Progenitor cell of endocrine pancreas (in vitro differentiated cells): Measurements from ENCODE around the gene PRMT2. TPM values are rescaled to one million over a fixed set of nuclear protein-coding genes. Genes with fewer than 3 reads are reported as not detected.

Experiments used
- DNase-seq: peaks from one replicate; pipeline ENCODE4 v3.0.0; 2021; ENCODE audit warnings: low spot score; ENCODE audit not compliant: unreplicated experiment
- H3K27ac Mint-ChIP-seq: 2 replicates; pipeline ENCODE4 v1.8.0; 2021; ENCODE audit warnings: mild to moderate bottlenecking, moderate library complexity, mixed read lengths
- H3K27me3 Mint-ChIP-seq: 2 replicates; pipeline ENCODE4 v1.8.0; 2021; ENCODE audit warnings: mixed read lengths
- H3K36me3 Mint-ChIP-seq: 2 replicates; pipeline ENCODE4 v1.8.0; 2022; ENCODE audit warnings: mixed read lengths; ENCODE audit not compliant: insufficient read depth
- H3K4me1 Mint-ChIP-seq: 2 replicates; pipeline ENCODE4 v1.8.0; 2021; ENCODE audit warnings: low read depth, mixed read lengths
- H3K4me3 Mint-ChIP-seq: 2 replicates; pipeline ENCODE4 v1.8.0; 2021; ENCODE audit warnings: low read depth, mild to moderate bottlenecking, moderate library complexity, mixed read lengths
- H3K9me3 Mint-ChIP-seq: 2 replicates; pipeline ENCODE4 v1.8.0; 2021; ENCODE audit warnings: low read depth, mixed read lengths
- total RNA-seq: library from RNA; stranded (reverse); gene quantifications from 2 replicates; pipeline ENCODE4 v1.2.1, GENCODE V29; 2021
- TF ChIP-seq, protein P1 (sequence below): fragments of 200-600 bp; sonication (generic); IDR thresholded peaks from one replicate; pipeline ENCODE4 v1.5.0; 2021; ENCODE audit warnings: antibody characterized with exemption, mild to moderate bottlenecking; ENCODE audit not compliant: unreplicated experiment

PRMT2 gene
- total RNA-seq, 1 donor from 2014 or later = 94.1 TPM

DNA sequence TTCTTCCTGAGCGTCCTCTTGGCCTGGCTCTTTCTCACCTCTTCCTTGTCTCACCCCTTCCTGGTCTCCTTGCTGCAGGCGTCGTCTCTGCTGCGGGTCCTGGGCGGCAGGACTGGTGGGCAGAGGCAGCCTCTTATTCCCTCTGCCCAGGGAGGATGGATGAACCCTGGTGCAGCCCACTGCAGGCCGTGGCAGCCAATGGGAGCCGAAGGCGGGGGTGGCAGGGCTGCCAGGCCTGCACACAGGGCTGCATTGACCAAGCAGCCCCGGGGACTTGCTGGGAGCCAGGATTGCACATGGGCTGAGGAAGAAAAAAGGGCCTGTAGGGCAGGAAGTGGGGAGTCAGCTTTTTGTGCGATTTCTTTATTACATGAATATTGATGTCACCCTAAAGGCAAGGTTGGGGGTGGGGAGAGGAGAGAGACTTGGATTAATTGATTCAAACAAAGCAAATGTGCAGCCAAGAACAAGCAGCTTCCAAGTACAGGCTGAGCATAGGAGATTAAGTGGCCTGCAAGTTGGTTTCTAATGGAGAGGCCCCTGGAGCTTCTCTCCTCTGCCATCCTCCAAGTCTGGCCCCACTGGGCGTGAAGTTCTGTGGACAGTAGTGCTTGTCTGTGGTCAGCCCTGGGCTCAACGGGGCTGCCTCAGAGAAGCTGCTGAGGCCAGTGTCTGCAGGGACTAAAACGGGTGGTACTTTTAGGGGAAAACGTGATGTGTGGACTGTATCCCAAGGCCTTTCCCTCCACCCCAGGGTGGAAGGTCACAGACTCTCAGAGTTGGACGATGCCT is 30.3 kb upstream of the PRMT2 start, which contains the start of gene S100B:
Gene S100B, minus strand, starts transcription at position 108 of the 792 bp plus-strand sequence. CDS start 2,667 bp downstream, outside the sequence.
- no peak within 1 kb of the TSS for H3K4me3 Mint-ChIP-seq
- DNase-seq = no peak
- peaks cover 11% of the 10 kb centered on the region for H3K27me3 Mint-ChIP-seq
- H3K9me3 Mint-ChIP-seq = no peaks in the 10 kb centered on the region
- TF ChIP-seq, protein P1, sequence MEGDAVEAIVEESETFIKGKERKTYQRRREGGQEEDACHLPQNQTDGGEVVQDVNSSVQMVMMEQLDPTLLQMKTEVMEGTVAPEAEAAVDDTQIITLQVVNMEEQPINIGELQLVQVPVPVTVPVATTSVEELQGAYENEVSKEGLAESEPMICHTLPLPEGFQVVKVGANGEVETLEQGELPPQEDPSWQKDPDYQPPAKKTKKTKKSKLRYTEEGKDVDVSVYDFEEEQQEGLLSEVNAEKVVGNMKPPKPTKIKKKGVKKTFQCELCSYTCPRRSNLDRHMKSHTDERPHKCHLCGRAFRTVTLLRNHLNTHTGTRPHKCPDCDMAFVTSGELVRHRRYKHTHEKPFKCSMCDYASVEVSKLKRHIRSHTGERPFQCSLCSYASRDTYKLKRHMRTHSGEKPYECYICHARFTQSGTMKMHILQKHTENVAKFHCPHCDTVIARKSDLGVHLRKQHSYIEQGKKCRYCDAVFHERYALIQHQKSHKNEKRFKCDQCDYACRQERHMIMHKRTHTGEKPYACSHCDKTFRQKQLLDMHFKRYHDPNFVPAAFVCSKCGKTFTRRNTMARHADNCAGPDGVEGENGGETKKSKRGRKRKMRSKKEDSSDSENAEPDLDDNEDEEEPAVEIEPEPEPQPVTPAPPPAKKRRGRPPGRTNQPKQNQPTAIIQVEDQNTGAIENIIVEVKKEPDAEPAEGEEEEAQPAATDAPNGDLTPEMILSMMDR = no peak
- H3K27ac Mint-ChIP-seq = peak within 1 kb of the TSS; percentile 81
- H3K36me3 Mint-ChIP-seq = no peaks in the 10 kb centered on the region
- H3K4me1 Mint-ChIP-seq = peaks cover 24% of the 10 kb centered on the region

GRCh38 chr21:46605767-46606426 is 29.6 kb upstream of the PRMT2 start:
- no peak overlapping the region for H3K4me3 Mint-ChIP-seq
- TF ChIP-seq, protein P1 = no peak
- H3K27ac Mint-ChIP-seq = no peak overlapping the region
- H3K36me3 Mint-ChIP-seq = no peaks in the 10 kb centered on the region
- H3K9me3 Mint-ChIP-seq = peaks cover 2% of the 10 kb centered on the region
- H3K4me1 Mint-ChIP-seq = peaks cover 22% of the 10 kb centered on the region
- DNase-seq = no peak
- peaks cover 11% of the 10 kb centered on the region for H3K27me3 Mint-ChIP-seq

- Mint-ChIP-seq H3K27me3 (peaks cover 11% of the 10 kb centered on the region), H3K9me3 (peaks cover 3% of the 10 kb centered on the region), H3K36me3 (no peaks in the 10 kb centered on the region), H3K4me3 (no peak overlapping the region), H3K4me1 (peaks cover 21% of the 10 kb centered on the region), H3K27ac (no peak overlapping the region)
- no peak for DNase-seq
- TF ChIP-seq, protein P1 = no peak
Observed at GRCh38 chr21:46606427-46606813, 29.1 kb upstream of the PRMT2 start.

GRCh38 chr21:46607636-46608035 is 27.8 kb upstream of the PRMT2 start:
- Mint-ChIP-seq H3K9me3 (peaks cover 3% of the 10 kb centered on the region), H3K4me3 (no peak overlapping the region), H3K27ac (no peak overlapping the region), H3K27me3 (peaks cover 9% of the 10 kb centered on the region), H3K36me3 (no peaks in the 10 kb centered on the region), H3K4me1 (peaks cover 12% of the 10 kb centered on the region)
- TF ChIP-seq, protein P1 = no peak
- no peak for DNase-seq

- Mint-ChIP-seq H3K4me1 (peaks cover 9% of the 10 kb centered on the region), H3K27me3 (peaks cover 12% of the 10 kb centered on the region), H3K9me3 (peaks cover 3% of the 10 kb centered on the region), H3K4me3 (no peak overlapping the region), H3K36me3 (no peaks in the 10 kb centered on the region), H3K27ac (no peak overlapping the region)
- TF ChIP-seq, protein P1 = no peak
- no peak for DNase-seq
Observed at GRCh38 chr21:46608672-46609111, 26.8 kb upstream of the PRMT2 start.
